ENCODE measurements around the gene DCN.

DCN gene

DNA sequence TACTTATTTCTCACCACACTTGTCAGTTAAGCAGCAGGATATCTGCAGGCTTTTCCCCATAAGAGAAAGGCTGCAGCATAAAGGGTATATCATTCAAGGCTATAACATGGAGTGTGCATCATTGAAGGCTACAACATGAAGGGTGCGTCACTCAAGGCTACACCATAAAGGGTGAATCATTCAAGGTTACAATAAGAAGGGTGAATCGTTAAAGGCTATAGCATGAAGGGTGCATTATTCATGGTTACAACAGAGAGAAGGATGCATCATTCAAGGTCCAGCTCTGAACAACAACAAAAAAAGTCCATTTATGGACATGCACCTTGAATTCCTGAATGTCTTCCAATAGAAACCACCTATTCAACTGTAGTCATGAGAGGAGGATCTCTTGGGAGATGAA is 38.6 kb downstream of the DCN start:
- no peak overlapping the region for H3K4me3 ChIP-seq (replicated peaks; ENCODE audit: low read depth, low read length)
- DNase-seq (ENCODE audit: low read depth): peak; percentile 58
- TF ChIP-seq, protein P1, sequence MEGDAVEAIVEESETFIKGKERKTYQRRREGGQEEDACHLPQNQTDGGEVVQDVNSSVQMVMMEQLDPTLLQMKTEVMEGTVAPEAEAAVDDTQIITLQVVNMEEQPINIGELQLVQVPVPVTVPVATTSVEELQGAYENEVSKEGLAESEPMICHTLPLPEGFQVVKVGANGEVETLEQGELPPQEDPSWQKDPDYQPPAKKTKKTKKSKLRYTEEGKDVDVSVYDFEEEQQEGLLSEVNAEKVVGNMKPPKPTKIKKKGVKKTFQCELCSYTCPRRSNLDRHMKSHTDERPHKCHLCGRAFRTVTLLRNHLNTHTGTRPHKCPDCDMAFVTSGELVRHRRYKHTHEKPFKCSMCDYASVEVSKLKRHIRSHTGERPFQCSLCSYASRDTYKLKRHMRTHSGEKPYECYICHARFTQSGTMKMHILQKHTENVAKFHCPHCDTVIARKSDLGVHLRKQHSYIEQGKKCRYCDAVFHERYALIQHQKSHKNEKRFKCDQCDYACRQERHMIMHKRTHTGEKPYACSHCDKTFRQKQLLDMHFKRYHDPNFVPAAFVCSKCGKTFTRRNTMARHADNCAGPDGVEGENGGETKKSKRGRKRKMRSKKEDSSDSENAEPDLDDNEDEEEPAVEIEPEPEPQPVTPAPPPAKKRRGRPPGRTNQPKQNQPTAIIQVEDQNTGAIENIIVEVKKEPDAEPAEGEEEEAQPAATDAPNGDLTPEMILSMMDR (IDR thresholded peaks at IDR 0.05; ENCODE audit: low read length, missing control alignments): no peak

DNA sequence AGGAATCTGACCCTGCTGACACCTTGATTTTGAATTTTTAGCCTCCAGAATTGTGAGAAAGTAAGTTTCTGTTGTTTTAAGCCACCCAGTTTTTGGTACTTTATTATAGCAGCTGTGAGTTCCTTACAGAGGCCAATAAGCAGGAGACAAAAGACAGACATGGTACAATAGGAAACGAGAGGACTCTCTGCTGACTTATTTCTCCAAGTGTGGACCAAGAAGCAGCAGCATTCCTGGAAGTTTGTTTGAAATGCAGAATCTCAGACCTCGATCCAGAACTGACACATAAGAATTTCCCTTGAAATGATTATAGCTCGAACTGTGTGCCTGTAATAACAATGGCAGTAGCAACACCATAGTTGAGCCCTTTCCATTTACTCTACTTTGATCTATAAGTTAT is 39.4 kb downstream of the DCN start:
- peak; percentile 59 for DNase-seq (ENCODE audit: low read depth)
- TF ChIP-seq, protein P1 (IDR thresholded peaks at IDR 0.05; ENCODE audit: low read length, missing control alignments): no peak
- no peak overlapping the region for H3K4me3 ChIP-seq (replicated peaks; ENCODE audit: low read depth, low read length)

DNA sequence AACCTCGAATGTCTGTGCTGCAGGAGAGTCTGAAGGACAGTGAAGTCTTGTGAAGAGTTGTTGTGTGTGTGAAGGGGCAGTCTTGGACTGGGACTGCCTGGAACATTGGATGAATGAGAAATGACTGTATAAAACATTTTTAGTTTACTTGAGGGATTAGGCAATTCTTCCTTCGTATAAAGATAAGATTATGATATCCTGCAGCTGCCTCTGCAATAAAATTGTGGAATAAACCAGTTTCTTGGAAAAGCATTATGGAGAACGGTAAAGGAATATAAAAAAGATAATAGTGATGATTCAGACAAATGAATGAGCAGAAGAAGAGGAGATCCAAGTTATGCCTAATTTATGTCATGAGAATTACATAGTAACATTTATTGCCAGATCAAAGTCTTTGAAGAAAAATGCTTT is 40.4 kb downstream of the DCN start:
- H3K4me3 ChIP-seq (replicated peaks; ENCODE audit: low read depth, low read length): no peak overlapping the region
- TF ChIP-seq, protein P1 (IDR thresholded peaks at IDR 0.05; ENCODE audit: low read length, missing control alignments): no peak
- DNase-seq (ENCODE audit: low read depth): peak; percentile 87

DNA sequence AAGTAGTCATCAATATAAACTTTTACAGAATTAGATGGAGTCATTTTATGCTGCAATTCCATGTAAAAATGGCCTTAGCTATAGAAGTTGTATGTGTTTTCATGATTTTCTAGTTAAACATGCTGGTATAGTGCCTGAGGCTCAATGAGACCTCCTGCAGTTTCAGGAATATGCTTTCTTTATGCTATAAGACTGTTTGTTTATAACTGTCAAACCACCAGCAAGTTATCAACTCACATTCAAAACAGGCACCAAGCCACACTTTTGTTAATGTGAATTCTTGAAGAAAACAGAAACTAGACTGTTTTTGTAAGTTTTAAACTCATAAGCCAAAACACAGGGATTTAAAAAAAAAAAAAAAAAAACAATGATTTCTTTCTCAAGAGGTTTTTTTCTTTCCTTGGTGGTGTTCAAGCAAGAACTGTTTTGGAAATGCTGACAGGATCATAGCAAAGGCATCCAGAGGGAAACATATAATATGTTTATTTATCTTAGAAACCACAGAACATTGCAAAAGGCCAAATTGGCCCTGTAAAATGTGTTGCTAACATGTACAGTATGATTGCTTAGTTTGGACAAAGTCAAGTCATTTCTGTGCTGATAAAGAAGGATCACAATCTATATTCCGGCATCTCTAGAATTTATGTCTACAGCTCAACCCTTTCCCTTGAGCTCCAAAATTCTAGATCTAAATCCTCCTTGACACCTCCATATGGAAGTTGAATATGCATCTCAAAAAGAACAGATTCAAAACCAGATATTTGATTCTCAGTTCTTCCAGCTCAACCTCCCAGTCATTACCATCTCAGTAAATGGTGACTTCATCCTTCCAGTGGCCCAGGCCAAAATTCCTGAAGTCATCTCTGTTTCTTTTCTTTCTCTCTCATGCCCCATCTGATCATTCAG is 42.3 kb downstream of the DCN start:
- H3K4me3 ChIP-seq (replicated peaks; ENCODE audit: low read depth, low read length): no peak overlapping the region
- DNase-seq (ENCODE audit: low read depth): peak; percentile 91
- TF ChIP-seq, protein P1 (IDR thresholded peaks at IDR 0.05; ENCODE audit: low read length, missing control alignments): no peak

DNA sequence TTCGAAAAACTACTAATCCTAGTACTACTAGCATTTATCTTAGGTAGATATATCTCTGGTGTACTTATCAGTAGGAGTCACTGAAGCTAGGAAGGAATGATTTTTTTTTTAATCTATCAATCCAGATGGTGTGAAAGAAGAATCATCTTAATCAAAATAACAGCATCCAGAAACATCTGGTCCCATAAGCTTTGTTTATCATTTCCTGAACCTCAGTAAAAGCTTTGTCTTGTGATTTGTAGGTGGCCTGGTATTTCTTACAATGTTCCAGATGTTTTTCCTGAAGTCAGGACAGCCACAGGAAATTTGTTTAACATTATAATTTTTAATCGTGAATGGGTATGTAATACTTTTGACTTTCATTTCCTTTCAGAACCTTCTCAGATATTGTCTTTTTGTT is 43.3 kb downstream of the DCN start:
- no peak overlapping the region for H3K4me3 ChIP-seq (replicated peaks; ENCODE audit: low read depth, low read length)
- peak; percentile 57 for DNase-seq (ENCODE audit: low read depth)
- TF ChIP-seq, protein P1 (IDR thresholded peaks at IDR 0.05; ENCODE audit: low read length, missing control alignments): no peak

DNA sequence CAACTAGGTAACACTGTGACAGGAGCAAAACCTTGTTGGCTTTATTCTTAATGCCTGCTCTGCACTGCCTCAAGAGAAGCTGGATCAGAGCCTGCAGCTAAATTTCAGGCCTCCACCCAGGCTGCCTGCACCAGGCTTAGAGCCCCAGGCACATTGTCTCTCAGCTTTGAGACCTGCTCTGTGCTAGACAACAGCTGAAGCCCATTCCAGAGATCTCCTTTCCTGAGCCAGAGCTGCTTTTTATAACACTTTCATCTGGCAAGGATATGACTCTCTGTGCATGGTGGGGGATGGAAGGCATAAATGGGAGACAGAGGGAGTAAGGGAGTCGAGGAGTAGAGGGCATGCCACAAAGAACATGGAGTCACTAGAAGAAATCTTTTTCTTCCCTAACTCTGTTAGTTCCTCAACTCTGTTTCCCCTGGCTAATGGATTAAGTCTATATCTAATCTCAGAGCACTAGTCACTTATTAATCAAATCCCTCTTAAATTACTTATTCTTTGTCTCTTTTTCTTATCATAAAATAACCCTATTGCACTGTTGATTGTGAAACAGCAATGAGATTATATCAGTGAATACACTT is 44.2 kb downstream of the DCN start:
- peak; percentile 56 for DNase-seq (ENCODE audit: low read depth)
- H3K4me3 ChIP-seq (replicated peaks; ENCODE audit: low read depth, low read length): no peak overlapping the region
- TF ChIP-seq, protein P1 (IDR thresholded peaks at IDR 0.05; ENCODE audit: low read length, missing control alignments): no peak
